Neuronal stem cell (in vitro differentiated cells): ENCODE data around the gene GPR17.

Source experiments
- DNase-seq: peaks from one replicate; pipeline ENCODE4 v3.0.0-alpha.2; 2013; ENCODE audit warnings: low spot score
- H2AFZ ChIP-seq: one replicate; pipeline ENCODE4 v1.6.1; 2013; ENCODE audit warnings: mild to moderate bottlenecking, low read length, inconsistent platforms
- H2AK5ac ChIP-seq: 2 replicates; pipeline ENCODE4 v1.6.1; 2013; ENCODE audit warnings: low read depth, mild to moderate bottlenecking, inconsistent platforms, low read length, moderate library complexity, mixed read lengths
- H2BK120ac ChIP-seq: 2 replicates; pipeline ENCODE4 v1.6.1; 2013; ENCODE audit warnings: low read depth, mild to moderate bottlenecking, inconsistent platforms, low read length, moderate library complexity, mixed read lengths
- H2BK12ac ChIP-seq: one replicate; pipeline ENCODE4 v1.6.1; 2013; ENCODE audit warnings: low read length, inconsistent platforms
- H2BK15ac ChIP-seq: 2 replicates; pipeline ENCODE4 v1.6.1; 2013; ENCODE audit warnings: mild to moderate bottlenecking, low read length, inconsistent platforms, mixed read lengths
- H2BK5ac ChIP-seq: one replicate; pipeline ENCODE4 v1.6.1; 2013; ENCODE audit warnings: inconsistent platforms, mild to moderate bottlenecking, low read length, moderate library complexity
- H3K14ac ChIP-seq: one replicate; pipeline ENCODE4 v1.6.1; 2013; ENCODE audit warnings: low read length, inconsistent platforms
- H3K18ac ChIP-seq: 2 replicates; pipeline ENCODE4 v1.6.1; 2013; ENCODE audit warnings: low read length, inconsistent platforms
- H3K23ac ChIP-seq: 2 replicates; pipeline ENCODE4 v1.6.1; 2013; ENCODE audit warnings: low read depth, mild to moderate bottlenecking, mixed read lengths, low read length, inconsistent platforms; ENCODE audit not compliant: poor library complexity
- H3K27ac ChIP-seq: replicated peaks from 3 replicates; pipeline ENCODE4 v1.5.1; 2013; ENCODE audit warnings: low read length, inconsistent platforms
- H3K27me3 ChIP-seq, 3 experiments: 2 replicates each; pipeline ENCODE4 v1.6.1; 2013; ENCODE audit warnings: low read length in 3 of 3, mild to moderate bottlenecking in 2 of 3, inconsistent platforms in 1 of 3, low read depth in 1 of 3, mixed read lengths in 1 of 3, moderate library complexity in 1 of 3; ENCODE audit not compliant: control insufficient read depth in 3 of 3, insufficient read depth in 3 of 3
- H3K36me3 ChIP-seq, 2 donors: replicated peaks in 1 of 2; 2 replicates each; pipeline ENCODE4 v1.6.1; 2013; ENCODE audit warnings: low read length in 2 of 2; ENCODE audit not compliant: control insufficient read depth in 2 of 2, insufficient read depth in 2 of 2
- H3K4ac ChIP-seq: 2 replicates; pipeline ENCODE4 v1.6.1; 2013; ENCODE audit warnings: inconsistent platforms, mild to moderate bottlenecking, low read length, moderate library complexity
- H3K4me1 ChIP-seq, 2 donors: 1 replicate in 1 of 2; 2 replicates in 1 of 2; pipeline ENCODE4 v1.6.1; 2013; ENCODE audit warnings: low read length in 2 of 2, low read depth in 1 of 2; ENCODE audit not compliant: control insufficient read depth in 2 of 2, insufficient read depth in 1 of 2
- H3K4me2 ChIP-seq: one replicate; pipeline ENCODE4 v1.6.1; 2013; ENCODE audit warnings: mild to moderate bottlenecking, low read length, inconsistent platforms; ENCODE audit not compliant: insufficient read depth, poor library complexity, severe bottlenecking
- H3K4me3 ChIP-seq, 2 donors: 2 replicates each; pipeline ENCODE4 v1.5.1; 2013; ENCODE audit warnings: low read length in 2 of 2, mild to moderate bottlenecking in 2 of 2, inconsistent platforms in 1 of 2, moderate library complexity in 1 of 2
- H3K79me1 ChIP-seq: one replicate; pipeline ENCODE4 v1.6.1; 2013; ENCODE audit warnings: low read depth, mild to moderate bottlenecking, inconsistent platforms, low read length, moderate library complexity
- H3K9ac ChIP-seq: one replicate; pipeline ENCODE4 v1.6.1; 2013; ENCODE audit warnings: mild to moderate bottlenecking, low read depth, low read length, inconsistent platforms; ENCODE audit not compliant: poor library complexity
- H3K9me3 ChIP-seq, 2 donors: replicated peaks in 1 of 2; 2 replicates each; pipeline versions ENCODE3 to v1.6.1; 2013; ENCODE audit warnings: low read length in 2 of 2, mild to moderate bottlenecking in 2 of 2, inconsistent platforms in 1 of 2, low read depth in 1 of 2, mixed read lengths in 1 of 2, moderate library complexity in 1 of 2; ENCODE audit not compliant: control insufficient read depth in 2 of 2, insufficient read depth in 1 of 2
- H4K8ac ChIP-seq: one replicate; pipeline ENCODE4 v1.6.1; 2013; ENCODE audit warnings: low read depth, mild to moderate bottlenecking, inconsistent platforms, low read length, moderate library complexity
- H4K91ac ChIP-seq: one replicate; pipeline ENCODE4 v1.6.1; 2013; ENCODE audit warnings: low read length, low read depth, mild to moderate bottlenecking, inconsistent platforms; ENCODE audit not compliant: poor library complexity
- WGBS, 2 donors: extraction: QIAGEN DNeasy Blood & Tissue Kit; methylation state at CpG; one replicate each; pipeline ENCODE4 v1.1.7; 2013; ENCODE audit warnings: missing lambda C conversion rate in 2 of 2, mixed read lengths in 1 of 2; ENCODE audit not compliant: insufficient read length in 2 of 2, insufficient replicate concordance in 1 of 2; ENCODE audit errors: extremely low coverage in 2 of 2; 5-methylcytosine and 5-hydroxymethylcytosine counted together

Gene GPR17

DNA sequence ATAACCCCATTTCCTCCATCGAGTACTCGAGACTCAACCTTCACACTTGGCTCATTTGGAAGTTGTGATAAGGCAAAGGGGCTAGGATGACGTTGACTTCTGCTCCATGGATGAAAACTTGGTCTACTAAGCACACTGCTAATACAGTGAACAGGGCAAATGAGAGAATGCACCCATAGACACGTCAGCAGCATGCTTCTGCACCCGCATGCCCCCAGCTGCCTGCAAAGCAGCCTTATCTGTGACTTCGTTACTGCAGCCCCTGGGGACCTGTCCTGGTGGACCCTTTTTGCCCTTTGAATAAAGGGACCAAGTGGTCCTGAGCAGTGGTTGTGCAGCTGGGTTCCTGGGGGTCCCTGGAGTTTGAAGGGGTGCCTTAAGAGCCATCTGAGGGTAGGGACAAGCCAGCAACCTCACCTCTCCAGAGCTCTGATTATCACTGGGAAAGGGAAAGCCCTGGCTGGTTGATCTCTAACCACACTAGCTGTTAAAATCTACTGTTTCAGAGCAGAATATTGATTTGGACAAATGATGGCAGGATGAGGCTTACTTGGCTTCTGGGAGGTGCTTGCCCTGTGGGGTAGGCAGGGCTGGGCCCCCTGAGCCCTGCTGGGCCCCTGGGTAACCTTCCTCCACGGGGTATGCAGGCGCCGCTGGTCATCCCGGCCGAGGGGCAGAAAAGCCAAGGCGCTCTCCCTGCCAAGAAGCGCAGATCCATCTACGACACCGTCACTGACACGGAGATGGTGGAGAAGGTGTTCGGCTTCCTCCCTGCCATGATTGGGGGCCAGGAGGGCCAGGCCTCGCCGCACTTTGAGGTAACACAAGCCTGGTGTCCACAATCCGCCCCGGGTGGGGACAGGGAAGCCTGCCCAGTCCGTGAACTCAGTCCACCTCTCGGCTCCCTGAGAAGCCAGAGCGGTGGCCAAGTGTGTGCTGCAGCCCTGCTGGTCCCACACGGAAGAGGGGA lies 37.6 kb upstream of the GPR17 start:
- no peaks in the 10 kb centered on the region for H3K79me1 ChIP-seq
- H3K9me3 ChIP-seq = peaks cover 0 to 4% of the 10 kb centered on the region in 2 donors
- H3K4ac ChIP-seq = no peak overlapping the region
- no peak overlapping the region for H2BK120ac ChIP-seq
- no peak overlapping the region for H2AFZ ChIP-seq
- H4K91ac ChIP-seq = no peak overlapping the region
- H2BK5ac ChIP-seq = no peak overlapping the region
- peaks cover 0 to 7% (median 0%) of the 10 kb centered on the region in 3 experiments for H3K27me3 ChIP-seq
- peak overlapping the region; percentile 38 for H2AK5ac ChIP-seq
- H3K23ac ChIP-seq = peak overlapping the region; percentile 35
- peak overlapping the region; percentile 84 for H2BK12ac ChIP-seq
- no peak overlapping the region for H3K14ac ChIP-seq
- no peaks in the 10 kb centered on the region for H3K4me1 ChIP-seq
- no peaks in the 10 kb centered on the region for H3K36me3 ChIP-seq
- H2BK15ac ChIP-seq = peak overlapping the region; percentile 54
- DNase-seq = no peak
- H3K4me3 ChIP-seq = no peak overlapping the region
- H3K18ac ChIP-seq = no peak overlapping the region
- H4K8ac ChIP-seq = no peak overlapping the region
- no CpG with 5 or more reads among the region's 25 CpGs for WGBS, 2 donors
- H3K27ac ChIP-seq = no peak overlapping the region
- no peak overlapping the region for H3K9ac ChIP-seq
- no peak overlapping the region for H3K4me2 ChIP-seq

DNA sequence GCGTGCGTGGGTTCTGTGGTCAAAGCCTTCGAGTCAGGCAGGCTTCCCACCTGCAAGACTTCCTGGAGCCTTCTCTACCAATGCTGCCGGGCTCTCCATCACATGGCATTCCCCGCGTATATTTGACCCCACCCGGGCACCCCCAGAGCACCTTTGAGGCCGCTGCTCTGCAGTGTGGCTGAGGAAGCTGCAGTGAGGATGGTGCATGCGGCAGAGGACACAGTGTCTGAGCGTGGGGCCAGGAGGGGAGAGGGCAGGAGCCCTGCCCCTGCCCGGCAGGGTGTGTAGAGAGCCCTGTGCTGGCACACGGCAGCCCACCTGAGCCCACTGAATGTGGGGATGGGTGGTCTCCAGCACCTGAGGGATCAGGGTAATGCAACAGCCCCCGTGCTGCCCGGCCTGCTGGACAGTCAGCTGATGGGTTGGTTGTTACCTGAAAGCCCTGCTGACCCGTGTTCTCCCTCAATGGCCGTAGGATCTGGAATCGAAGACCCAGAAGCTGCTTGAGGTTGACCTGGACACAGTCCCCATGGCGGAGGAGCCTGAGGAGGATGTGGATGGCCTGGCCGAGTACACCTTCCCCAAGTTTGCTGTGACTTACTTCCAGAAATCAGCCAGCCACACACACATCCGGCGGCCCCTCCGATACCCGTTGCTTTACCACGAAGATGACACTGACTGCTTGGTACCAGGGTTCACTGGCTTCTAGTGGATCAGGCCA lies 36.8 kb upstream of the GPR17 start:
- Histone ChIP-seq H4K91ac (no peak overlapping the region), H3K18ac (no peak overlapping the region), H2AK5ac (peak overlapping the region; percentile 38), H3K23ac (no peak overlapping the region), H3K9ac (no peak overlapping the region), H3K4me2 (no peak overlapping the region), H3K36me3 (no peaks in the 10 kb centered on the region), H3K4ac (no peak overlapping the region), H2BK15ac (peak overlapping the region; percentile 54), H3K4me3 (no peak overlapping the region), H2BK120ac (no peak overlapping the region), H2BK5ac (no peak overlapping the region), H3K79me1 (no peaks in the 10 kb centered on the region), H3K27ac (no peak overlapping the region), H3K4me1 (no peaks in the 10 kb centered on the region), H4K8ac (no peak overlapping the region), H2BK12ac (no peak overlapping the region), H2AFZ (no peak overlapping the region), H3K14ac (no peak overlapping the region), H3K9me3 (peaks cover 3 to 6% of the 10 kb centered on the region in 2 donors), H3K27me3 (peaks cover 0 to 7% (median 0%) of the 10 kb centered on the region in 3 experiments)
- WGBS, 2 donors = no CpG with 5 or more reads among the region's 24 CpGs
- no peak for DNase-seq

DNA sequence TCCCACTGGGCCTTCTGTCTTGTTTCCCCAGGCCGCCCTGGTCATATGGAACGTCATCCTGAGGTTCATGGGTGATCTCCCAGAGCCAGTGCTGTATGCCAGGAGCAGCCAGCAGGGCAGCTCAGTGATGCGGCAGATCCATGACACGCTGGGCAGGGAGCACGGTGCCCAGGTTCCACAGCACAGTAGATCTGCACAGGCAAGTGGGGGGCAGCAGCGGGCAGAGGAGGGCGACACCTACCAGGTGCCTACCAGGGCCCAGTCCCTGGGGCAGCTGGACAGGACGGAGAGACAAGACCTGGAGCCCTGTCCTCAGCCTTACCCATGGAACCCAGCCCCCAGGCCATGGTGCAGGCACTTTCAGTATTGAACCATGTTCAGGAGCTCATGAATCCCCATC lies 36.1 kb upstream of the GPR17 start:
- peaks cover 3 to 6% of the 10 kb centered on the region in 2 donors for H3K9me3 ChIP-seq
- H3K4me3 ChIP-seq = no peak overlapping the region
- H2BK5ac ChIP-seq = no peak overlapping the region
- no peak overlapping the region for H2AK5ac ChIP-seq
- DNase-seq = no peak
- no peak overlapping the region for H3K4me2 ChIP-seq
- H3K36me3 ChIP-seq = no peaks in the 10 kb centered on the region
- no peak overlapping the region for H3K14ac ChIP-seq
- no peak overlapping the region for H2BK120ac ChIP-seq
- no peaks in the 10 kb centered on the region for H3K79me1 ChIP-seq
- no peak overlapping the region for H2BK12ac ChIP-seq
- no peak overlapping the region for H4K91ac ChIP-seq
- no peak overlapping the region for H3K9ac ChIP-seq
- H3K4me1 ChIP-seq = no peaks in the 10 kb centered on the region
- peak overlapping the region; percentile 22 for H3K18ac ChIP-seq
- no peak overlapping the region for H3K27ac ChIP-seq
- H4K8ac ChIP-seq = no peak overlapping the region
- H3K23ac ChIP-seq = no peak overlapping the region
- no CpG with 5 or more reads among the region's 8 CpGs for whole genome bisulfite sequencing, 2 donors
- peaks cover 0 to 11% (median 0%) of the 10 kb centered on the region in 3 experiments for H3K27me3 ChIP-seq
- no peak overlapping the region for H2BK15ac ChIP-seq
- H3K4ac ChIP-seq = no peak overlapping the region
- no peak overlapping the region for H2AFZ ChIP-seq

- Histone ChIP-seq H4K8ac (no peak overlapping the region), H4K91ac (no peak overlapping the region), H3K18ac (no peak overlapping the region), H3K9me3 (peaks cover 3 to 6% of the 10 kb centered on the region in 2 donors), H3K36me3 (no peaks in the 10 kb centered on the region), H2AK5ac (no peak overlapping the region), H3K4me2 (no peak overlapping the region), H2AFZ (no peak overlapping the region), H3K23ac (no peak overlapping the region), H3K4ac (no peak overlapping the region), H3K27me3 (peaks cover 0 to 14% (median 0%) of the 10 kb centered on the region in 3 experiments), H3K27ac (no peak overlapping the region), H2BK12ac (no peak overlapping the region), H3K9ac (no peak overlapping the region), H3K79me1 (no peaks in the 10 kb centered on the region), H2BK120ac (no peak overlapping the region), H2BK5ac (no peak overlapping the region), H3K4me1 (no peaks in the 10 kb centered on the region), H3K4me3 (no peak overlapping the region), H2BK15ac (no peak overlapping the region), H3K14ac (no peak overlapping the region)
- no peak for DNase-seq
- whole genome bisulfite sequencing, 2 donors = no CpG with 5 or more reads among the region's 1 CpG
Observed at GRCh38 chr2:127610561-127610960, 35.4 kb upstream of the GPR17 start.
